ENCODE results near the gene SYT6.
"Not testable (repeated sequence)": the region's sequence is repeated elsewhere in the genome, so short reads cannot be mapped to it uniquely, and the experiment has no call there.

The SYT6 gene

DNA sequence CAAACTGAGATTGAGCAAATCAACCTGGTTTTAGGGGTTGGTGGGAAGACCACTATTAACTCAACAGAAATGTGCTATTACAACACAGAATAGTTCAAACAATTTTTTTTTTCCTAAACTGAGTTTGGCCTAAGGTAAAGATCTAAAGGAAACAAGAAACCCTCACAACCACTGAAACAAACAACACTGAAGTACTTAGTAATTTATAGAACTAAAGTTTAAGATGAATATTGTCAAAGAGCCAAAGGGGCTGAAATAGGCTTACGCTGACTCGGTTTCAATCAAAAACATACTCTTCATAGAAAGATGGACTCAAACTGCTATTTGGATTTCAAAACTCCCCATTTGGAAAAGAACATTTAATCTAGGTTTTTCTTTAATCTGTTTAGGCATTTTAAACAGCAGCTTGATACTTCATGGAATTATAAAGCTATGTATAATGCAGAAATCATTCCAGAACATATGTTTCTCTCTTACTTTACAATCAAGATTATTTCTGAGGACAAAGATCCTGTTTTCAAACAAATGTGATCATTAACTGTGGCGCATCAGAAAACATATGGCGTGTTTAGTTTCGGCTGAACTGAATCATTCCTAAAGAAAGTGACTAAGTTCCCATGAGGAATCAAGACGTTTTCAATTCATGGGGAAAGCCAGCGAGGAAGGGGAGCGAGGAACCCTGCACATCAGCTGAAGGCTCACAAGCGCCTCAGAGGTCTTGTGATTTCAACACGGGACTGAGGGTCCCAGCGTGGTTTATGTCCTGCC is 62.7 kb downstream of the SYT6 start:
- DNase-seq: no peak

DNA sequence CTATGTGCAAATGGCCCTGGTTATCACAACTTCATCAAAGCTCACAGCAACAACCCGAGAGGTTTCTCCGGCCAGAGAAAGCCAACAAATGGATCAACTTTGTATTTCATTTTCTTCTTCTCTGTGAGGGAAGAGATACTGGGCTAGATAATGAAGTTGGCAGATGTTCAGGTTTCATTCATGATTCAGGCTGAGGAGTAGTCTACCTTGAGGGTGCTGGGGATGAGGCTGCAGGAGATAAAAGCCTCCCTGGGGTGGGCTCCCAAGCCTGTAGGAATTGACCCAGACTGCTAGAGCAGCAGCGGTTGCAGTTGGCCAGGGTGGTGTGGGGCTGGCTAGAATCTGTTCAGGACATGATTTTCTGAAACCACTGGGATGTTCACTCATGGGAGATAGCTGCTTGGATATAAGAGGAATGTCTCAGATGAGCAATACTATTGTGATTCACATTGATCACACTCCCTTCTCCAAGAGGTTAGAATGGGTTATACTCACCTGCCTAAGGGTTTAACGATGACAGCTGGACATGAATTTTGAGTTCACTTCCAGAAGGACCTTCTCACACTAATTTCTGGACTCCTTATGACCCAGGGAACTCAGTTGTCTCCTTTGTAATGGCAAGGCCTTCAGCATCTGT is 64.0 kb downstream of the SYT6 start:
- DNase-seq: no peak

DNA sequence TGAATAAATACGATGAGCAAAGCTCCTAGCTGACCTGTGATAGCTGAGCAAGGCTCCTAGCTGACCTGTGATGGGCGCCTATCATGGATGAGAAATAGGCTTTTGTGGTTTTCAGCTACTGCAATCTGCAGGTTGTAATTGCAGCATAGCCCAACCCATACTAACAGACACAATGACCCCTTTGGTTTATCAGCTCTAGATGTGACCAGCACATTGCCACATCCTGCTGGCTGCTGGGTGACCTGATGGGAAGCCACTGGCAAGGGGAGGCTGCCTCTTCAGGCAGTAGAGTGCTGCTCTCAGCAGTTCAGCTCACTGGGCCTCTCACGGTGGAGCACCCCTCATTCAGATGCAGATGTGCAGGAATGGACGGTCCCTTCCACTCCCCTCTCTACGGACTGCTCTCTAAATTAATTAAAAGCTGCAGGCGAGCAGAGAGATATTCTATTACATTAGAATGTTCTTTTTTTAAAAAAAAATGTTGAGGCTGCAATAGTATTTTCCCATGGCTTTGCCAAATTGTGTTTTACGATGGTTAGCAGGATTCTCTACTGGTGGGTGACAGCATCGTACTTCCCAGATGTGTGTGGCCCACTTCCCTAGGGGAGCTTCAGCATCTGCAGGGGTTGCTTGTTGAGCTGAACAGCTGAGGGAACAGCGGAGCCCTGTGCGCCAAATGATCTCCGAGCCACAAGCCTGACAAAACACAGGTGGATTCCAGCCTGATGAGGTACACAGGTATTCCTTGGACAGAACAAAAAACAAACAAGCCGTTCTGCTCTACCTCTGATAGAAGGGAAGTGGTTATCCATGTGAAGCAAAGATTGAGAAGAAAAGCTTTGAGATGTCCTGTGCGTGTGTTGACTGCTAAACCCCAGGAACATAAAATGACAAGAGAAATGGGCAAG is 65.0 kb downstream of the SYT6 start:
- no peak for DNase-seq

DNA sequence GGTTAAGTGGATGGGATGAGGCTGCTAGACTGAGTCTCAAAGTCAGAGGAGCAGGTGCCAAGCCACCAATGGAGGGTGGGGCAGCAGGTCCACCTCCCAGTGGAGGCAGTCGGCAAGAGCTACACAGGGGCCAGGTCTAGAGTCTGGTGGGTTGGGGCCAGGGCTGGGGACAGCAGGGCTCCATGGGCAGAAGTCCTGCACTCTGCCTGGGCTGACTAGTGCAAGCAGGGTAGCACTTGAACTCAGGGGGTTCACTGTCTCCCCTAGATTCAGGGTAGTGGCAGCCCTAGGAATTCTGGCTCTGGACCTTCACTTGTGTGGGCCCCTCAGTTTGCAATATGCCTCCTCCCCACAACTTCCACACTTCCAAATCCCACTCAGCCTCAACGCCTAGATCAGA is 66.2 kb downstream of the SYT6 start:
- DNase-seq: no peak

DNA sequence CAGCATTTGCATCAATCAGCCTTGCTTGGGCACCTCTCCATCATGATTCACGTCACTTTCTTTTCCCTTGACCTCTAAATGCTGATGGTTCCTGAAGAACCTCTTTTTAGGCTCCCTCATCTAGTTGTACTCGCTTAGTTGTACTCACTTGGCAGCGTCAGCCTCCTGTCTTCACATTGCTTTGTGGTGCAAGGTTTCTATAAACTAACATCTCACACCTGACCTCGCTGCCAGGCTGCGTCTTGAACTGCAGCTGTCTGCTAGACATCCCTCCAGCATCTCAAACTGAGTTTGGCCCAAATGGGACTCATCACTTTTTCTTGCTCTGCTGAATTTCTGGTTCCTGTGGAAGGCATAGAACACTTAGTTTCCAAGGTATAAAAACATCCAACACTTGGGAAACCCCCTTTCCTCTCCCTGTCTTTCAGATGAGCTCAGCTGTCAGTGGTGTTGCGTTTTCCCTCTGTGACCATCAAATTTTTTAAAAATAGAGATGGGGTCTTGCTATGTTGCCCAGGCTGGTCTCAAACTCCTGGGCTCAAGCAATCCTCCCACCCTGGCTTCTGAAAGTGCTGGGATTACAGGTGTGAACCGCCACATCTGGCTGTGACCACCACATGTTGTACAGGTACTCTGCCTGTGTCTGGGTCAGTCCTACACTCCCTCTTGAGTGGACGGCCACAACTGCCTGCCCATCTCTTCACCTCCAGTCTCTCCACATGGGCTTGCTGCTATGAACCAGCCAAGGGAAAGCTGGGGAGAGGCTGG is 66.9 kb downstream of the SYT6 start:
- DNase-seq: no peak

DNA sequence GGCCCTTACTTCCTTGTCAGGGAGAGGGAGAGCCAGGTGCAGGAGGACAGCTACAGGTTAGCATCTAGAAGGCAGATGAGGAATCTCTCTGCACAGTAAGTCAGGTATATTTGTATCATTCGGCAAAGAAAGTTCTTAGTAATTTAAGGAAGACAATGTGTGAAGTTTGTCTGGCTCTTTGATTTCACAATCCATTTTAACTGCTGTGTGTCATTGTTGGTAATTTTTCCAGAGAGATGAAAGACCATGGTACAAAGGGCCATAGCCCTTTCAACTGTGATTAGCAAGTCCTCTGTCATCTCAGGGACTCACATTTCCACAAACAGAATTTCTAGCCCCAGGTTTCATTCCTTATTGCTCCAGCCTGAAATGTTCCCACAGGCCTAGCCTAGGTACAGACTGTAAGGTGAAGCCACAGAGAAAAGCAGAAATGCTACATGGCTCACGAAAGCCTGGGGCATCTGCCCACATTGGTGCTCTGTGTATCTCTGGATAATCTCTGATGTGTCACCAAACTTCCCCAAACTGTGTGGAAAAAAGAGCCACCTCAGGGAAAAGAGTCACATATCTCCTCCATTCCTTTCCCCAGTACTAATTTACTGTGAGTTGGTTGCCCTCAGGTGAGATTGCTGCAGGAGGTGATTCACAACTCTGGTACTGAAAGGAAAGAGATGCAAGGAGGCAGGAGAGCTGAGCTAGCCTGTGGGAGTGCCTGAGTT is 70.6 kb downstream of the SYT6 start:
- DNase-seq: no peak

DNA sequence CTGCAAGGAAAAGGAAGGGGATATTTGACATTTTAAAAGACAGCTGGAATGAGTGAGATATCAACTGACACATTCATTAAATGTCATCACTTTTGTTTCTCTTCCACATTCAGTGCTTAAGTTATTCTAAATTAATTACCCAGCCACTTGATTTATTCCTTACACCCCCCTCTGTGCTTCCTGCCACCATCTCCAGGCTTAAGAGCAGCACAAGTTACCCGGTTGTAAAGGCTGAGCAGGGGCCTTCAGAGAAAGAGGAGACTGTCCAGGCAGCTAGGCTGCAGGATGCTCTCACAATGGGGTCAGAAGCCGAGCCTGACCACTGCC is 71.4 kb downstream of the SYT6 start:
- DNase-seq: no peak

DNA sequence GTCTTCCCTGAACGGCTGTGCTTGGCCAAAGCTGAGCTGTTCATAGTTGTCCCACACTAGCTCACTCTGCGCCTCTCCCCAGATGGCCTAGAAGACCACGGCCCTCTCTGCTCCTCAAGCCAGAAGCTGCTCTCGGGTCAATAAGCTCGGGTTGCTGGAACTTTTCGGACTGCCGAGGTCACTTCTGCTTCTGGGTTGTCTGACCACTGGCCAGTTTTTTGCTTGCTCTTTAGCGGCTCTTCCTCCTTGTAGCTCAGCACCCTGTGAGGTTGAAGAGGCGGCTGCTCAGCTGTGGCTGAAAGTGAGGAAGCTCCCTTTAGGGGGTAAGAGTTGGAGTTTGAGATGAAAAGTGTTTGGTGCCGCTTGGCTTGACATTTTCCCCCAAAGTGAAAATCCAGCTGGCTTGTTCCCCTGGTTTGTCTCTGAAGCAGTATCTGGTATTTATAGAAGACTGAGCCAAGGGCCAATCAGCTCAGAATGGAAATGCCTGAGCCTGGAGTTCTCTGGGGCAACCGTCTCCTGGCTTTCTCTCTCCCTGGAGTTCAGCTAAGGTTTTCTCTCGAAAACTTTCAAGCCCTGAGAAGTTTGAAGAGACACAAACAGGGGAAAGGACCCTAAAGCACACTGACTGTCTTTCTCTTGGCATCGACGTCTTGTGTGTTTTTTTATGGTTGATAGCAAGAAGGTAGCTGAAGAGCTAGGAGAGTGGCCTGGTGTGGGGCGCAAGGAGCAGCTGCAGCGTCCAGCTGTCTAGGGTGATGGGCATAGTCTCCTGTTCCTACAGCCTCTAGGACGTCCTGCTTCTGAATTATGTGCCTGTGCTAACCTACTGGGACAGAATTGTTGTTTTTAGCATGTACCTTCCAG is 72.0 kb downstream of the SYT6 start:
- no peak for DNase-seq

DNA sequence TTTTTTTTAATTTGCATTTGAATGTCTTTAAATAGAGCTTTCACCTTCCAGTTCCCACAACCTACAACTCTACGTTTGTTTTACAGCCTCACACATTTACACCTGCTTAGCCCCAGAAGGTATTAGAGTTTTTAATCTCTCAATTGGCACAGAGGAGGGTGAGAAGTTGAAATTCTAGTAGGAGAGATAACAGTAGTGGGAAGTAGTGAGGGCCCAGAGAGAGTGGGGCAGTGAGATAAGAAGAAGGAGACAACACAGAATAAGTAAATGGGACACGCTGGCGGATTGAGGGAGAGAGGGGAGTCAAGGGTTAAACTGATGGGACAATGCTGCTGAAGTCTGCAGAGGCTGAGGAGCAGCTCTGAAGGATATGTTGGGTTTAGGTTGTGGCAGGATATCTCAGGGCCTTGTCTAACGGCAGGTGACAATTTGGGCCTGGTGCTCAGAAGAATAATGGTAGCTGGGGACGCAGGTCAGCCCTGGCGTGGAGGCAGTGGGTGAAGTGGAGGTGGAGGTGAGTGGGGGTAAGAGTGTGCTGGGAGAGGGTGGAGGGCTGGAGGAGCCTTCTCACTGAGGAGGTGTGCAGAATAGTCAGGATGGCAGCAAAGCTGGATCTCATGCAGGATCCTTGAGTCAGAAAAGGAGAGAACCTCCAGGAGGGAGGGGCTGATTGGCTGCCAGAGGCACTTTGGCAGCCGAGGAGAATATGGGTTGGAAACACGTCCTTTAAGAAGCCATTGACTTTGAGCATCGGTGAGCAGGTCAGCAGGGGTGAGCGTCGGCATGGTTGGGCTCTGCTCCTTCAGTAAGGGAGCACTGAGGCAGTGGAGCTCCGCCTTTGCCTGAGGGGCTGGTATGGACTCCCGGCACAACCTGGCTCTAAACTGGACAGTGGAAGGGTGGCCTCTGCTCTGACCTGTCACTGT is 72.9 kb downstream of the SYT6 start:
- DNase-seq: no peak

DNA sequence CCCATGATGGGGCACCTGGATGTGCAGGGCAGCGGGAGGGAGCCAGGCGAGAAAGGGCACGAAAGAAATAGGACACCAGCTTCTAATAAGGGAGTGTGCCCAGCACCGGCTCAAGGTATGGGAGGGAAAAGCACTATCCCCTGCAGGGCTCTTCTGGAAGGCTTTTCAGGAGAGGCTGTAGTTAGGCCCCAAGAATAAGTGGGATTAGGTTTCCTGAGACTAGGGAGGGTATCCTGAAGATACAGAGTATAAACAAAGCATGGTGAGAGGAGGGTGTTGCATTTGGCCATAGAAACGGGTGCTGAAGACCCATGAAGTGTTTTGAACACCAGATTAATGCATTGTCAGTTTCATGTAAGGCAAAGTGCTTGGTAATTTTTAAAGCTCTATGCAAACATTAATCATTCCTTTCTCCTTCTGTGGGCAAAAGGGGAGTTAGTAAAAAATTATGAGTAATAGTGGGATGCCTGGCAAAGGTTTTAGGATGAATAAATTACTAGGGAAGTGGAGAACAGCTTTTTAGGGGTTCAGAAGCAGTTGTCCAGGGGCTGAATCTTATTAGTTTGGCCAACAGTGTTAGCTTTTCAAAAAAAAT is 74.0 kb downstream of the SYT6 start:
- DNase-seq: no peak

DNA sequence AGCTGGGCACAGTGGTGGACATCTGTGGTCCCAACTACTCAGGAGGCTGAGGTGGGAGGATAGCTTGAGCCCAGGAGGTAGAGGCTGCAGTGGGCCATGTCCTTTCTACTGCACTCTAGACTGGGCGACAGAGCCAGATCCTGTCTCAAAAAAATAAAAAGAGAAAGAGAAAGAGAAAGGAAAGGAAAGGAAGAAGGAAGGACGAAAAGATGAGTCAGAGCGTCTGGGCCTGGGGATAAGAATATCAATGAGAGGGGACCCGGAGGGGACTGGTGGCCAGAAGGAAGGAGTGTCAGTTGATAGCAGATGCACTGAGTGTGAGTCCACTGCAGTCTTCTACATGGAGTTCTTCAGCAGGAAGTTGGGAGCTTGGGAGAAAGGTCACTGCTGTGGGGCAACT is 75.6 kb downstream of the SYT6 start:
- no peak for DNase-seq

DNA sequence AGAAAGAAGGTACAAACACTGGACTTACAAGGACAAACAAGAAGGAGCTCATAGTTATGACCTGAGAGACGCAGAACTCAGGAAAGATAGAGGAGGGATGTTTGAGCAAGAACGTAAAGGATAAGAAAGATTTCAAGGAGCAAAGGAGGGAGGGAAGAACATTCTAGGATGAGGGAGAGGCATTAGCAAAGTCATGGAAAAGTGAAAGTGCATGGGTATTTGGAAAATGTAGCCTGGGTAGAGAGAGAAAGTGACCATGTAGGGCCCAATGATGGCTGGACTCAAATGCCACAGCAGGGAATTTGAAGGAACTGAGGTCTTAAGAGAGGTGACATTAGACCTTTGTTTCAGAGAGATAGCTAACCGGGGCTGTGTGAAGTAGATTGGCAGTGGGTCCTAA is 76.5 kb downstream of the SYT6 start:
- DNase-seq: no peak

DNA sequence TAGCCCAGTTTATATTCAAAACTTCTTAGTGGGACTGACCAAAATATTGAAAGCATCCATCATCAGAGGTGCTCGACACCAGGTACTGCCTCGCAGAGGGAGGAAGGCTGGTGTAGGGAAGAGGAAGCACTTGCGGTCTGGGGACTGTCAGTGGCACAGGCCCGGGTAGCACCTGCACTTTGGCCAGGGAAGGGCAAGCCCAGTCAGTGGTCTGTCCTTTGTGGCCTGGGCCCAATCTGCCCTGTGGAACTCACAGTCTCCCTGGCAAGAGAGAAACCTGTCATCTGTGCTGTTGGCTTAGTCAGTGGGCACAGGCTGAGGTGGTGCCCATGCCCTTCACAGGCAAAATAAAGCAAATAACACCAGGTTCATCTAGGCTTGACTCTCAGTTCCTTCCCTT is 77.4 kb downstream of the SYT6 start:
- DNase-seq: no peak

DNA sequence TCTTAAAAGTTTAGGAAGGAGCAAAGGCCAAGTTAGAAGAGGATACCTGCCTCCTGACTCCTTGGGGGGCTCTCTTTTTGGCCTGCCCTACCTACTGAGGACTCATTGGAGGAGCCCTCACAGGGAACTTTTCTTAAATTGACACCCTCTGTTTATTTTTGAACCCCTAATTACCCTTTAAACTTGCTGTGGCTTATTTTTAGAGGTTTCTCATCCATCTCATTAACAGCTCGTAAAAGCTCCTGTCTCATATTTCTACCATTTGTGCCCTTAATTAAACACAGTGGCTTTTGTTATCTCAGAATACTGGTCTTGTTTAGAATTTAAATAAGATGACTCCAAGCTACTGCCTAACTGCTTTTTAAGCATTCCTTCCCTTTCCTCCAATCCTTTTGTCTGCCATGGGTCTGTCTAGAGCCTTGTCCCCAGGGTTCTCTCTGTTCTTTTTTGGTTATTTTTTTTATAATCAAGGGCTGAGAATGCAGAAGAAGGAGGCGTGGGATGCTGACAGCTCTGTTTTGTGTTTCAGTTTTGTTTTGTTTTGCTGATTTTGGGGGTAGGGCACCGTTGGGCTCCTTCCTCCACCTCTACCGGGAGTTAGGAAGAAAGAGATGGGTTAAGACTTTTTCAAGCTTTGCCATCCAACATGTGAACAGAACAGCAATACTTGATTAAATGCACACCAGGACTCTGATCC is 78.0 kb downstream of the SYT6 start:
- no peak for DNase-seq

DNA sequence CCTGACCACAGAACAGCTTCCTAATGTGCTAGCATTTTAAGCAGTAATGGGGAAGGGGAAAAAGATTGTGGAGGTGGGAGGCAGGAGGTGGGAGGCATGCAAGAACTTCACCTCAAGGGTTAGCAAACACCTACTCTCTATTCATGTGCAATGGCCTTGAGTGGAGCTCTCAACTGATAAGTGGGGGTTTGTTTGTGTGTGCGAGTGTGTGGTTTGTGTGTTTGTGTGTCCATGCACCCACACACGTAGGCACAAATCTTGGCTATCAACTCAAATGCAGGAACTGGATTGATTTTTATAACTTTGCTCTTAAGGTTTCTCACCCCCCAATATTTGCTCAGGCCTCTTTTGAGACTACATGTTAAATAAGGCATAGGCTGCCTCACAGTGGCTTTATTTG is 78.6 kb downstream of the SYT6 start:
- DNase-seq: no peak

DNA sequence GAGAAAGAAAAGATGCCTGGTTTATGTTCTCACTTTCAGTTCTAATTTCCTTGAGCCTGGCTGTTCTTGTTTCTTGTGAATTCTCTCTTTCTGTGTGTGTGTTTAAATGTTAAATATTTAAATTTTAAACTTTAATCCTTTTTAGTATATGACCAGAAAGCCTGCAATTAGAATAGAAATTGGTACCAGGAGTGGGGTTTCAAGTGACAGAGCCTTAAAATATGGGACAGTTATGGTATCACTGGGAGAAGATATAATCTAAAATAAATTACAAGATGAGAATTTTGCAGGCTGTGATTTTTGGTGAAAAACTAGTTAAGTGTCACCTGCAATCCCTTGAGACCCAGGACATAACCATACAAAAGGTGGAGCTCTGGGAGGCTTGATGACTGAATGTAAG is 81.4 kb downstream of the SYT6 start:
- DNase-seq: no peak

DNA sequence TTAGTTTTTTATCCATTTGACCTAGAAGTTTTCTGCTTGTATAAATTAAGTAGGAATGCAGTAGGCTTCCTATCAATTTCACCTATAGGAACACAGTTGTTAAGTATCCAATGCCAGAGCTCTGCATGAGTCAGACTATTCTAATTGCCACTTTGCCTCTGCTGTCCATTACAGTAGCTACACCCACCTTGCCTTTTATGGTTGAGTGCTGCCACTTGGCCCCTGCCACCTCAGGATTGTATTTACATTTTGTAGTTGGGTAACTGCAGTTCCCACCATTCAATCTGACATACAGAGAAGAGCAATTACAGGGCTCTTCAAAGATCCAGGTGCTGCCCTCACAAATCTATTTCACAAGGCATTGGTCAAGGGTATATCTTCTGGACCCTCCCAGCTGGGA is 83.9 kb downstream of the SYT6 start:
- DNase-seq: not testable (repeated sequence)

DNA sequence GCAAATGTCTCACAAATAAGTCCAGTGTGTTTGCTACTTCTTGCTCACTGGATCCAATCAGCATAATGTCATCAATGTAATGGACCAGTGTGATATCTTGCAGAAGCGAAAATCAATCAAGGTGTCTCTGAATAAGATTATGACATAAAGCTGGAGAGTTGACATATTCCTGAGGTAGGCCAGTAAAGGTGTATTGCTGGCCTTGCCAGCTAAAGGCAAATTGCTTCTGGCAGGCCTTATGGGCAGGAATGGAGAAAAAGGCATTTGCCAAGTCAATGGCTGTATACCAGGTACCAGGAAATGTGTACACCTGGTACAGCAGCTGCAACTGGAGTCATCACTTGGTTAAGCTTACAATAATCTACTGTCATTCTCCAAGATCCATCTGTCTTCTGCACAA is 85.0 kb downstream of the SYT6 start:
- DNase-seq: not testable (repeated sequence)

DNA sequence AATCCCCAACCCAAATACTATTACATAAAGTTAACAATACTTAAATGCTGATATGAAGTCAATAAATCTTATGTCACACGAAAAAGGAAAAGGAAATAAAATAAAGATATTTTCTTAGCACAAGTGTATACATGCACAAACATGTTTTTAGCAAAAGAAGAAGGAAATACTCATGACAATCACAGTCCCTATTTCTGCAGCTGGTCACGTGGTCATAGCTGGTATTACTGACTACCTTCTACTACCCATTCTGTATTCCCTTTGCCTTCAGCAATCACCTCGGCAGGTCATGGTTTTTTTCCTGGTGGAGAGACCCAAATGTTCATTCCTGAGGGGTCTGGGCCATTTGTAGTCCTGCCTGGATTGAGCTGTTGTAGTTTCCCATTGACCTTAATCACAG is 88.0 kb downstream of the SYT6 start:
- DNase-seq: not testable (repeated sequence)
